Measurements from ENCODE around the gene ZNF69.
A peak's percentile ranks its signal among the peaks of the same experiment; 100 is the strongest.
"Not testable (repeated sequence)": the region's sequence is repeated elsewhere in the genome, so short reads cannot be mapped to it uniquely, and the experiment has no call there.

The ZNF69 gene

GRCh38 chr19:11881151-11881800 is 6.3 kb upstream of the ZNF69 start:
- no peaks in the 10 kb centered on the region for H3K27me3 ChIP-seq (ENCODE audit: insufficient read depth, poor library complexity, severe bottlenecking)
- no peak overlapping the region for H3K4me3 ChIP-seq (replicated peaks; ENCODE audit: insufficient read depth, low read length)
- peak; percentile 15 to 61 for DNase-seq (ENCODE audit: low read depth in 1 of 2, low spot score in 1 of 2)
- TF ChIP-seq POLR2AphosphoS5 (IDR thresholded peaks at IDR 0.05; ENCODE audit: low read depth) = no peak
- no peak for TF ChIP-seq GABPA (IDR thresholded peaks at IDR 0.05; ENCODE audit: low read depth)
- TF ChIP-seq SPI1 (IDR thresholded peaks at IDR 0.05; ENCODE audit: borderline replicate concordance, low read depth) = no peak
- TF ChIP-seq CTCF (IDR thresholded peaks at IDR 0.05; ENCODE audit: insufficient read depth, low read length) = peak; percentile 37
- no peak overlapping the region for H3K27ac ChIP-seq (replicated peaks)

- TF ChIP-seq CTCF (IDR thresholded peaks at IDR 0.05; ENCODE audit: insufficient read depth, low read length) = no peak
- DNase-seq (ENCODE audit: low read depth in 1 of 2, low spot score in 1 of 2) = no peak
- Histone ChIP-seq H3K27me3 (ENCODE audit: insufficient read depth, poor library complexity, severe bottlenecking) (no peaks in the 10 kb centered on the region), H3K4me3 (replicated peaks; ENCODE audit: insufficient read depth, low read length) (no peak overlapping the region), H3K27ac (replicated peaks) (no peak overlapping the region)
These were observed 5.0 kb upstream of the ZNF69 start for GRCh38 chr19:11882606-11883005.

- DNase-seq (ENCODE audit: low read depth in 1 of 2, low spot score in 1 of 2) = no peak
- no peak overlapping the region for H3K4me3 ChIP-seq (replicated peaks; ENCODE audit: insufficient read depth, low read length)
- H3K27me3 ChIP-seq (ENCODE audit: insufficient read depth, poor library complexity, severe bottlenecking) = no peaks in the 10 kb centered on the region
- TF ChIP-seq REST (IDR thresholded peaks at IDR 0.05; ENCODE audit: insufficient replicate concordance, low read depth) = no peak
- no peak overlapping the region for H3K27ac ChIP-seq (replicated peaks)
These were observed 360 bp upstream of the ZNF69 start for GRCh38 chr19:11887234-11887610.

GRCh38 chr19:11889901-11890300 is 2.3 kb downstream of the ZNF69 start:
- H3K27me3 ChIP-seq (ENCODE audit: insufficient read depth, poor library complexity, severe bottlenecking); H3K4me3 ChIP-seq (replicated peaks; ENCODE audit: insufficient read depth, low read length); H3K27ac ChIP-seq (replicated peaks); DNase-seq (ENCODE audit: low read depth in 1 of 2, low spot score in 1 of 2): not testable (repeated sequence)

- H3K4me3 ChIP-seq (replicated peaks; ENCODE audit: insufficient read depth, low read length) = no peak overlapping the region
- TF ChIP-seq REST (IDR thresholded peaks at IDR 0.05; ENCODE audit: insufficient replicate concordance, low read depth) (no peak), POLR2AphosphoS5 (IDR thresholded peaks at IDR 0.05; ENCODE audit: low read depth) (no peak), GABPA (IDR thresholded peaks at IDR 0.05; ENCODE audit: low read depth) (no peak), CTCF (IDR thresholded peaks at IDR 0.05; ENCODE audit: insufficient read depth, low read length) (no peak), SPI1 (IDR thresholded peaks at IDR 0.05; ENCODE audit: borderline replicate concordance, low read depth) (no peak)
- DNase-seq (ENCODE audit: low read depth in 1 of 2, low spot score in 1 of 2) = no peak
- no peak overlapping the region for H3K27ac ChIP-seq (replicated peaks)
- H3K27me3 ChIP-seq (ENCODE audit: insufficient read depth, poor library complexity, severe bottlenecking) = no peaks in the 10 kb centered on the region
These were observed 3.1 kb downstream of the ZNF69 start for GRCh38 chr19:11890634-11891033.
